Urinary bladder (tissue), 4 donors: ENCODE results near the gene MINK1. TPM values are rescaled to one million over a fixed set of nuclear protein-coding genes. Genes with fewer than 3 reads are reported as not detected.

Experiments used
- DNase-seq: peaks from one replicate; pipeline ENCODE4 v3.0.0-alpha.2; 2015; ENCODE audit errors: extremely low spot score
- H3K27ac ChIP-seq: one replicate; pipeline ENCODE4 v1.5.1; 2013; ENCODE audit warnings: low read depth, mild to moderate bottlenecking, moderate library complexity
- H3K36me3 ChIP-seq: one replicate; pipeline ENCODE4 v1.6.1; 2013; ENCODE audit warnings: mild to moderate bottlenecking, moderate library complexity; ENCODE audit not compliant: insufficient read depth
- H3K4me1 ChIP-seq: one replicate; pipeline ENCODE4 v1.6.1; 2013; ENCODE audit warnings: mild to moderate bottlenecking, moderate library complexity; ENCODE audit not compliant: insufficient read depth
- H3K4me3 ChIP-seq: one replicate; pipeline ENCODE4 v1.5.1; 2013; ENCODE audit warnings: low read depth, low read length
- WGBS: extraction: QIAGEN DNeasy Blood & Tissue Kit; methylation state at CpG from one replicate; pipeline ENCODE4 v1.1.7; 2013; 5-methylcytosine and 5-hydroxymethylcytosine counted together
- polyA plus RNA-seq: library from polyadenylated mRNA; stranded (reverse); fragments of 200-250 nt; gene quantifications from one replicate; pipeline ENCODE4 v1.2.3, GENCODE V29; 2013
- total RNA-seq: library from RNA; depleted of rRNA; stranded (reverse); fragments of >200 nt; gene quantifications from one replicate; pipeline ENCODE4 v1.2.3, GENCODE V29; 2014
- donor health status: healthy with polysubstance abuse.
- donor health status: healthy.

Gene MINK1
- total and polyA plus RNA-seq, 2 donors: 29.9 to 45.2 TPM

DNA sequence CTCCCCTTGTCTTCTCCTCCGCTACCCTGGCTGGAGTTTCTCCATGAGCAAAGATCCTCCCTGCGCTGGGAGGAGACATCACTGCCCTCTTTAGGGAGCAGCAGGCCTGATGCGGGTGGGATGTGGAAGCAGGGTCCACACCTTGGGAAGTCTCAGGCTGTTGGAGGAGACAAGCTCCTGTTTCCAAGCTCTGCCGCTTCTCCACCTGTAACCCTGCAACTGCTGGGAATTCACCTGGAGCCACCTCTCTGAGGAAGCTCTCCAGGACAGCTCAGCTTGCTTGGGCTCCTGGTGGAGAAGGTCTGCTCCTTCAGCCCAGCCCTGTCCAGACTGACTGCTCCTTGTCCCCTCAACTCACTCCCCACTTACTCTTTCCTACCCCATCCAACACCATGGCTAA is 51.3 kb downstream of the MINK1 start:
- 94% methylated on average over 4 of the region's 4 CpGs for WGBS
- no peak for DNase-seq
- Histone ChIP-seq H3K4me1 (no peaks in the 10 kb centered on the region), H3K4me3 (no peak overlapping the region), H3K36me3 (no peaks in the 10 kb centered on the region), H3K27ac (no peak overlapping the region)

DNA sequence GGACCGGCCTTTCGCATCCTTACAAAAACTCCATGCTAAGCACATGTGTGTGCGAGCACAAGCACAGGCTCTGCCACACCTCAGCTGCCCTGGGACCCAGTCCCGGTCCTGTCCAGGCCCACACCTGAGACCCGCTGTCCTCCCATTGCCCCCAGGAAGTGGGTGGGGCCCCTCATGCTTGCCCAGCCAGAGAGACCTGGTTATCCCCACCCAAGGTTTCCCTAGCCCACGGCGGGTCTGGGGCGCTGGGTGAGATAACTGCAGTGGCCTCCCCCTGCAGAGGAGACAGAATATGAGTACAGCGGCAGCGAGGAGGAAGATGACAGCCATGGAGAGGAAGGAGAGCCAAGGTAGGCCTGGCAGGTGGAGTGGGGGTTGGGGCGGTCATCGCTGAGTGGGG is 53.7 kb downstream of the MINK1 start:
- no peak overlapping the region for H3K27ac ChIP-seq
- H3K4me1 ChIP-seq: no peaks in the 10 kb centered on the region
- H3K4me3 ChIP-seq: no peak overlapping the region
- 93% methylated on average over 12 of the region's 12 CpGs for WGBS
- DNase-seq: no peak
- H3K36me3 ChIP-seq: no peaks in the 10 kb centered on the region

DNA sequence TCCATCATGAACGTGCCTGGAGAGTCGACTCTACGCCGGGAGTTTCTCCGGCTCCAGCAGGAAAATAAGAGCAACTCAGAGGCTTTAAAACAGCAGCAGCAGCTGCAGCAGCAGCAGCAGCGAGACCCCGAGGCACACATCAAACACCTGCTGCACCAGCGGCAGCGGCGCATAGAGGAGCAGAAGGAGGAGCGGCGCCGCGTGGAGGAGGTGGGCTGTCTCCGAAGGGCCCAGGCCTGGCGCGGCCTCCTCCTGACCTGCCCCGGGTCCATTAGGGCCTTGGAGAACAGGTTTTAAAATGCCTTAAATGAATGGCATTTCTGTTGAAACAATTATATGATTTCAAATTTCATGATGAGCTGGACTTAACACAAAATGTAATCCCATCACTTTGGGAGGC is 54.4 kb downstream of the MINK1 start:
- DNase-seq: no peak
- WGBS: 92% methylated on average over 18 of the region's 18 CpGs
- H3K27ac ChIP-seq: no peak overlapping the region
- no peaks in the 10 kb centered on the region for H3K36me3 ChIP-seq
- no peak overlapping the region for H3K4me3 ChIP-seq
- H3K4me1 ChIP-seq: no peaks in the 10 kb centered on the region

DNA sequence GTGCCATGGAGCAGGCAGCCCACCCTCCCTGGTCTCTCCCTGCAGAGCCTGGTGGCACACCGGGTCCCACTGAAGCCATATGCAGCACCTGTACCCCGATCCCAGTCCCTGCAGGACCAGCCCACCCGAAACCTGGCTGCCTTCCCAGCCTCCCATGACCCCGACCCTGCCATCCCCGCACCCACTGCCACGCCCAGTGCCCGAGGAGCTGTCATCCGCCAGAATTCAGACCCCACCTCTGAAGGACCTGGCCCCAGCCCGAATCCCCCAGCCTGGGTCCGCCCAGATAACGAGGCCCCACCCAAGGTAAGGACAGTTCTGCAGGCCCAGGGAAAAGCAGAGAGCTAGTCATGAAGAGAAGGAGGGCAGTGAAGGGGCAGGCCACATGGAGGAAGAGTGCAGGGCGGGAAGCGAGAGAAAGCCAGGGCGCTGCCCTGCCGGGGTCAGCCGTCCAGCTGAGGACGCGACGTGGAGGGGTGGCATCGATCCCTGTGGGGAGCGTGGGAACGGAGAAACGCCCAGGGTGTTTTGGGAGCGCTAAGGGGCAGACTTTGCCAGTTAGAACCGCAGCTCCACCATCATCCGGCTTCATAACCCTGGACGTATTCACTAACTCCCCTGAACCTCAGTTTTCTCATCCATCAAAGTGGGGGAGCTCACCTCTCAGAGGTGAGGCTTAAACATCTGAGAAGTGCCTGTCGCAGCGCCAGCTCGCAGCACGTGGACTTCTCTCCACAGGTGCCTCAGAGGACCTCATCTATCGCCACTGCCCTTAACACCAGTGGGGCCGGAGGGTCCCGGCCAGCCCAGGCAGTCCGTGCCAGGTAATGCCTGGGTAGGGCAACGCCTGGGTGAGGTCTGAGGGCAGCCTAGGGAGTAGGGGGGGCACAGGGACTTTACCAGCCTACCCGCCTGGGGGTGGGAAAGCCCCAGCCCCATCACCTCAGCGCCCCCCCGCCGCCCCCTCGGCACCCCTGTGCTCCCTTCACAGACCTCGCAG is 58.6 kb downstream of the MINK1 start:
- Histone ChIP-seq H3K36me3 (peaks cover 3% of the 10 kb centered on the region), H3K27ac (no peak overlapping the region), H3K4me1 (no peaks in the 10 kb centered on the region), H3K4me3 (no peak overlapping the region)
- 94% methylated on average over 42 of the region's 42 CpGs for WGBS
- DNase-seq: no peak

DNA sequence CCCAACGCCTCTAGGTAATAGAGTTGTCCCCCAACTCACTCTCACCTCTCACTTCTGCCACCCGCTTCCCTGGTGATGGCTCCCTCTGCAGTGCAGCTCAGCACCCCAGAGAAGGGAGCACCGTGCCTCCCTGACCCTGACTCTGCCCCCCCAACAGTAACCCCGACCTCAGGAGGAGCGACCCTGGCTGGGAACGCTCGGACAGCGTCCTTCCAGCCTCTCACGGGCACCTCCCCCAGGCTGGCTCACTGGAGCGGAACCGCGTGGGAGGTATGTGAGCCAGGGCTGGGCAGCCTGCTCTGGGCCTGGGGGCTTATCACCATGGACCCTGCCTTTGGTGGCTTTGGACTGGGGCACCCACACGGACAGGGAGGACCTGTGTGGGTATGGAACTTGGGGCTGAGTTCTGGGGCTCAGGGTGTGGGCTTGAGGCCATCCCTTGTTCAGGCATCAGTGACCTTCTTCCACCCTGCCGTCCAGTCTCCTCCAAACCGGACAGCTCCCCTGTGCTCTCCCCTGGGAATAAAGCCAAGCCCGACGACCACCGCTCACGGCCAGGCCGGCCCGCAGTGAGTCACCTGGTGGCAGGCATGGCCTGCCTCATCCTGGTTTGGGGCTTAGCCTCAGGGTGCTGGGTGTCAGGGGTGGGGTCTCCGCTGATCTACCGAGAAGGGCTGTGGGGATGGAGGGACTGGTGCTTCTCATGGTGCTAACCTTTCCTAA is 59.5 kb downstream of the MINK1 start:
- 84% methylated on average over 23 of the region's 23 CpGs for WGBS
- no peak overlapping the region for H3K4me3 ChIP-seq
- H3K36me3 ChIP-seq: peaks cover 3% of the 10 kb centered on the region
- DNase-seq: no peak
- H3K27ac ChIP-seq: no peak overlapping the region
- no peaks in the 10 kb centered on the region for H3K4me1 ChIP-seq

DNA sequence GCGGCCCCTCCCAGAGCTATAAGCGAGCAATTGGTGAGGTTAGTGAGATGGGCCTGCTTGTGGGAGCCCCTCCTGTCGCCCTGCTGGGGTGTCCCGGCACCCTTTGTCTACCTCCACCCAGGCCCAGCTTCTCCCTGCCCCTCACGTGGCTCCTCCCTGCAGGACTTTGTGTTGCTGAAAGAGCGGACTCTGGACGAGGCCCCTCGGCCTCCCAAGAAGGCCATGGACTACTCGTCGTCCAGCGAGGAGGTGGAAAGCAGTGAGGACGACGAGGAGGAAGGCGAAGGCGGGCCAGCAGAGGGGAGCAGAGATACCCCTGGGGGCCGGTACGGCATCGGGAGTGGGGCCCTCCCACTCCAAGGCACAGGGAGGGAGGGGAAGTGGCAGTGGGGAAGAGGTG is 60.1 kb downstream of the MINK1 start:
- no peak for DNase-seq
- H3K4me1 ChIP-seq: no peaks in the 10 kb centered on the region
- no peak overlapping the region for H3K27ac ChIP-seq
- 91% methylated on average over 18 of the region's 18 CpGs for WGBS
- H3K36me3 ChIP-seq: peaks cover 3% of the 10 kb centered on the region
- H3K4me3 ChIP-seq: no peak overlapping the region

DNA sequence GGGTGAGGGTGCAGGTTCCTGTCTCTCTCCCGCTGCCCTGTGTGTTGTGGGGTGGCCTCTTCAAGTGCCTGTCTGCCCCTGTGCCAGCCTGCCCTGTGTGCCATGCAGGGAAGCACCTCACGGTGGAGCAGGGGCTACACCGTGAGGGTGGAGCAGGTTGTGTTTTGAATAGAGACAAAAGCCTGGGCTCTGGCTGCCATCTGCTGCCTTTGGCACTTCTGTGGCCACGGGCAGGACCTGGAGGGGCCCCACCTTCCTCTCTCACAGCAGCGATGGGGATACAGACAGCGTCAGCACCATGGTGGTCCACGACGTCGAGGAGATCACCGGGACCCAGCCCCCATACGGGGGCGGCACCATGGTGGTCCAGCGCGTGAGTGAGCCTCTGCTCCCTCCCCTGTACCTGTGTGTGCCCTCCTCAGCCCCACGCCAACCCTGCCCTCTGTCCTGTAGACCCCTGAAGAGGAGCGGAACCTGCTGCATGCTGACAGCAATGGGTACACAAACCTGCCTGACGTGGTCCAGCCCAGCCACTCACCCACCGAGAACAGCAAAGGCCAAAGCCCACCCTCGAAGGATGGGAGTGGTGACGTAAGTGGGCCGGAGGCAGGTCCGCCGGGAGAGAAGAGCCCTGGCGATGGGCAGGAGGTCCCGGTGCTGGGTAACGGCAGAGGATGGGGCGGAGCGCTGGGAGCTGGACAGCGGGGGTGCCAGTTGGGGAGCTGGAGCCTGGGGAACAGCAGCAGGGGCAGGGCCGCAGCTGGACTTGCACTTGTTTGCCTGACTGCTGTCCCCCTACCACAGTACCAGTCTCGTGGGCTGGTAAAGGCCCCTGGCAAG is 60.8 kb downstream of the MINK1 start:
- H3K27ac ChIP-seq: no peak overlapping the region
- no peaks in the 10 kb centered on the region for H3K4me1 ChIP-seq
- peaks cover 3% of the 10 kb centered on the region for H3K36me3 ChIP-seq
- no peak for DNase-seq
- WGBS: 88% methylated on average over 31 of the region's 31 CpGs
- H3K4me3 ChIP-seq: no peak overlapping the region

DNA sequence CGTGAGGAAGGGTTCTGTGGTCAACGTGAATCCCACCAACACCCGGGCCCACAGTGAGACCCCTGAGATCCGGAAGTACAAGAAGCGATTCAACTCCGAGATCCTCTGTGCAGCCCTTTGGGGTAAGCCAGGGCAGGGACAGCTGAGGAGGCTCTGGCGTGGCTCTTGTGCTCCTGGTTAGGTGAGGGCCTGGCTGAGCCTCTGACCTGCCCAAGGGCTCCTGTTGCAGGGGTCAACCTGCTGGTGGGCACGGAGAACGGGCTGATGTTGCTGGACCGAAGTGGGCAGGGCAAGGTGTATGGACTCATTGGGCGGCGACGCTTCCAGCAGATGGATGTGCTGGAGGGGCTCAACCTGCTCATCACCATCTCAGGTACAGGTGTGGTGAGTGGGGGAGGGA is 62.0 kb downstream of the MINK1 start:
- H3K27ac ChIP-seq: no peak overlapping the region
- peaks cover 3% of the 10 kb centered on the region for H3K36me3 ChIP-seq
- DNase-seq: no peak
- no peaks in the 10 kb centered on the region for H3K4me1 ChIP-seq
- H3K4me3 ChIP-seq: no peak overlapping the region
- WGBS: 94% methylated on average over 13 of the region's 13 CpGs

DNA sequence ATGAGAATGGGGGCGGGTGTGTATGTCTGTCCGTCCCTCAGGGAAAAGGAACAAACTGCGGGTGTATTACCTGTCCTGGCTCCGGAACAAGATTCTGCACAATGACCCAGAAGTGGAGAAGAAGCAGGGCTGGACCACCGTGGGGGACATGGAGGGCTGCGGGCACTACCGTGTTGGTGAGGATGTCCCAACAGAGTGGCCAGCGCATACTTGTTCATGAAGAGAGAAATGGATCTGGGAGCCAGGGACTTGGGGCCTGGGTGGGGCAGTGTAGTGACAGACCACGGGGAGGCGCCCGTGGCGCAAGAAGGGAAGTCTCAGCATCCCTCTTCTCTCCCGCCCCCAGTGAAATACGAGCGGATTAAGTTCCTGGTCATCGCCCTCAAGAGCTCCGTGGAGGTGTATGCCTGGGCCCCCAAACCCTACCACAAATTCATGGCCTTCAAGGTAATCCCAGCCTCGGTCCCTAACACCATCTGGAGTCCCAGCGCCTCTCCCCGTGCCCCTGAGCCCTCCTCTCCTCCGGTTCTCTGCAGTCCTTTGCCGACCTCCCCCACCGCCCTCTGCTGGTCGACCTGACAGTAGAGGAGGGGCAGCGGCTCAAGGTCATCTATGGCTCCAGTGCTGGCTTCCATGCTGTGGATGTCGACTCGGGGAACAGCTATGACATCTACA is 62.7 kb downstream of the MINK1 start:
- WGBS: 74% methylated on average over 27 of the region's 27 CpGs
- H3K27ac ChIP-seq: no peak overlapping the region
- no peaks in the 10 kb centered on the region for H3K4me1 ChIP-seq
- peaks cover 3% of the 10 kb centered on the region for H3K36me3 ChIP-seq
- H3K4me3 ChIP-seq: no peak overlapping the region
- no peak for DNase-seq

DNA sequence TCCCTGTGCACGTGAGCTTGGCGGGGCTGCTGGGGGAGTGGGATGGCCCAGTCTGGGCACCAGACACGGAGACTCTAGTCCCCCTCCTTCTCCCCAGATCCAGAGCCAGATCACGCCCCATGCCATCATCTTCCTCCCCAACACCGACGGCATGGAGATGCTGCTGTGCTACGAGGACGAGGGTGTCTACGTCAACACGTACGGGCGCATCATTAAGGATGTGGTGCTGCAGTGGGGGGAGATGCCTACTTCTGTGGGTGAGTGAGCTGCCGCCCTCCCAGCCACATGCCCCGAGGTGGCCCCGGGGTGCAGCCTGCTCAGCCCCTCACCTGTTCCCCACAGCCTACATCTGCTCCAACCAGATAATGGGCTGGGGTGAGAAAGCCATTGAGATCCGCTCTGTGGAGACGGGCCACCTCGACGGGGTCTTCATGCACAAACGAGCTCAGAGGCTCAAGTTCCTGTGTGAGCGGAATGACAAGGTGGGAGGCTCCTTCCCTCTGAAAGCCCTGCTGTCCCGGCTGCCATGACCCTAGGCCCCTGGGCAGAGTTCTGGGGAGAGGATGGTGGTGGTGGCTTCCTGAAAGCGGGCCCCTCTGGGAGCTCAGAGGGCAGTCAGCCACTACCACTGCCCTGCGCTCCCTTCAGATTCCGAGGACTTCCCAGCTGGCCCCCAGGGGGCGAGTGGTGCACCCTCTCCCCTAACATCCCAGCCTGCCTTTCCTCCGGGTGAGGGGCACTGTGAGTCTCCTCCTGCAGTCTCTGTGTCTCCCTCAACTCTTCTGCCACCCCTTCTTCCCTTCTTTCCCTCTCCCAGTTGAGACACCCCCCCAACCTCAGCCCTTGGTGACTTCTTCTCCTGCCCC is 63.4 kb downstream of the MINK1 start:
- DNase-seq: no peak
- 89% methylated on average over 27 of the region's 27 CpGs for WGBS
- H3K36me3 ChIP-seq: peaks cover 3% of the 10 kb centered on the region
- H3K27ac ChIP-seq: no peak overlapping the region
- no peaks in the 10 kb centered on the region for H3K4me1 ChIP-seq
- no peak overlapping the region for H3K4me3 ChIP-seq

DNA sequence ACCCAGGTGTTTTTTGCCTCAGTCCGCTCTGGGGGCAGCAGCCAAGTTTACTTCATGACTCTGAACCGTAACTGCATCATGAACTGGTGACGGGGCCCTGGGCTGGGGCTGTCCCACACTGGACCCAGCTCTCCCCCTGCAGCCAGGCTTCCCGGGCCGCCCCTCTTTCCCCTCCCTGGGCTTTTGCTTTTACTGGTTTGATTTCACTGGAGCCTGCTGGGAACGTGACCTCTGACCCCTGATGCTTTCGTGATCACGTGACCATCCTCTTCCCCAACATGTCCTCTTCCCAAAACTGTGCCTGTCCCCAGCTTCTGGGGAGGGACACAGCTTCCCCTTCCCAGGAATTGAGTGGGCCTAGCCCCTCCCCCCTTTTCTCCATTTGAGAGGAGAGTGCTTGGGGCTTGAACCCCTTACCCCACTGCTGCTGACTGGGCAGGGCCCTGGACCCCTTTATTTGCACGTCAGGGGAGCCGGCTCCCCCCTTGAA is 64.1 kb downstream of the MINK1 start:
- Histone ChIP-seq H3K4me3 (no peak overlapping the region), H3K4me1 (no peaks in the 10 kb centered on the region), H3K27ac (no peak overlapping the region), H3K36me3 (peaks cover 3% of the 10 kb centered on the region)
- 83% methylated on average over 10 of the region's 10 CpGs for WGBS
- no peak for DNase-seq

DNA sequence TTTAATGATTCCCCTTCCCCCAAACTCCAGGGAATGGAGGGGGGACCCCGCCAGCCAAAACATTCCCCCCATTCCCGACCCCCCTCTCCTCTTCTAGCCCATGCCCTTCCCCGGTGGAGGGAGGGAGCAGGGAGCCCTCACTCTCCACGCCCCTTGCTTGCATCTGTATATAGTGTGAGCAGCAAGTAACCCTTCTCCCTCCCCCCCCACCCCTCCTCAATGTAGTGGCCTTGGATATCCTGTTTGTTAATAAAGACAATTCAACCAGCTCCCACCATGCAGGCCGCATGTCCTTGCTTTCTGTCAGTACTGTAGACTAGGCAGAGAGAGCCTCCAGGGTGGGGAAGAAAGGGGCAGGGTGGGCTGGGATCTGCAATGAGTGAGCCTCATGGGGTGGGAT is 64.6 kb downstream of the MINK1 start:
- H3K36me3 ChIP-seq: peaks cover 3% of the 10 kb centered on the region
- H3K4me1 ChIP-seq: no peaks in the 10 kb centered on the region
- no peak overlapping the region for H3K27ac ChIP-seq
- WGBS: 89% methylated on average over 5 of the region's 5 CpGs
- DNase-seq: no peak
- H3K4me3 ChIP-seq: no peak overlapping the region
